IPS-NIHi7 (cell line): ENCODE measurements around the gene SPOP.
"Not testable (repeated sequence)": the region's sequence is repeated elsewhere in the genome, so short reads cannot be mapped to it uniquely, and the experiment has no call there.

ENCODE experiments used
- DNase-seq: peaks from one replicate; pipeline ENCODE4 v3.0.0; 2012; ENCODE audit warnings: mixed read lengths; ENCODE audit errors: extremely low spot score

Gene SPOP

GRCh38 chr17:49677933-49678847 lies at the start of gene SPOP:
TSS of gene SPOP (minus strand) at chr17:49678097. CDS start at chr17:49622810, 55,287 bp downstream.
- peak; percentile 99 for DNase-seq

GRCh38 chr17:49727380-49727779 lies 49.5 kb upstream of the SPOP start:
- no peak for DNase-seq

- no peak for DNase-seq
Measured at GRCh38 chr17:49725452-49726130, 47.7 kb upstream of the SPOP start.

- DNase-seq: not testable (repeated sequence)
Measured at GRCh38 chr17:49724552-49724951, 46.7 kb upstream of the SPOP start.

GRCh38 chr17:49723423-49723822 lies 45.5 kb upstream of the SPOP start:
- no peak for DNase-seq

- DNase-seq: no peak
Measured at GRCh38 chr17:49722066-49722465, 44.2 kb upstream of the SPOP start.

GRCh38 chr17:49717371-49717861 lies 39.5 kb upstream of the SPOP start:
- DNase-seq: no peak

GRCh38 chr17:49716668-49717364 lies 38.9 kb upstream of the SPOP start:
- DNase-seq: no peak

GRCh38 chr17:49715717-49716279 lies 37.9 kb upstream of the SPOP start:
- no peak for DNase-seq

- no peak for DNase-seq
Measured at GRCh38 chr17:49715216-49715615, 37.3 kb upstream of the SPOP start.

GRCh38 chr17:49708515-49709183 lies 30.8 kb upstream of the SPOP start:
- no peak for DNase-seq

GRCh38 chr17:49707608-49708514 lies 30.0 kb upstream of the SPOP start, which contains the start of gene SLC35B1:
TSS of gene SLC35B1 (minus strand) at chr17:49707964. CDS start at chr17:49707833, 131 bp downstream.
- DNase-seq: peak; percentile 100

- no peak for DNase-seq
Measured at GRCh38 chr17:49707246-49707607, 29.3 kb upstream of the SPOP start.

- DNase-seq: no peak
Measured at GRCh38 chr17:49705254-49705653, 27.4 kb upstream of the SPOP start.

- peak; percentile 51 for DNase-seq
Measured at GRCh38 chr17:49703557-49704277, 25.8 kb upstream of the SPOP start.

GRCh38 chr17:49700960-49701359 lies 23.1 kb upstream of the SPOP start:
- no peak for DNase-seq

GRCh38 chr17:49699966-49700575 lies 22.2 kb upstream of the SPOP start:
- no peak for DNase-seq

- no peak for DNase-seq
Measured at GRCh38 chr17:49698005-49698404, 20.1 kb upstream of the SPOP start.

GRCh38 chr17:49696233-49696761 lies 18.4 kb upstream of the SPOP start:
- no peak for DNase-seq
